WTC11 (cell line): Measurements from ENCODE around the gene EGLN2. TPM values are rescaled to one million over a fixed set of nuclear protein-coding genes. Genes with fewer than 3 reads are reported as not detected.

ENCODE experiments used
- ATAC-seq: fragments of 200-7000 bp; cut with Tn5 transposase; 2 replicates; pipeline ENCODE4 v1.10.0; 2021; ENCODE audit warnings: mild to moderate bottlenecking, moderate library complexity
- CTCF ChIA-PET: fragments of 300-600 bp; sonication (Branson Sonifier 250); formaldehyde crosslinking; loops from one replicate; lab custom pipeline; 2021; ENCODE audit warnings: antibody characterized with exemption; lab: Charles Lee
- POLR2A ChIA-PET: fragments of 350-600 bp; sonication (Branson Sonifier 250); formaldehyde crosslinking; loops from one replicate; lab custom pipeline; 2021; ENCODE audit warnings: antibody characterized with exemption; lab: Charles Lee
- DNase-seq: peaks from one replicate; pipeline ENCODE4 v3.0.0; 2021; ENCODE audit warnings: low spot score
- H3K27ac Mint-ChIP-seq: 2 replicates; pipeline ENCODE4 v1.8.0; 2021; ENCODE audit warnings: mixed read lengths
- H3K27me3 Mint-ChIP-seq: 2 replicates; pipeline ENCODE4 v1.8.0; 2021; ENCODE audit warnings: low read depth, mild to moderate bottlenecking, moderate library complexity, mixed read lengths
- H3K36me3 Mint-ChIP-seq: 2 replicates; pipeline ENCODE4 v1.8.0; 2021; ENCODE audit warnings: mixed read lengths
- H3K4me1 Mint-ChIP-seq: 2 replicates; pipeline ENCODE4 v1.8.0; 2022; ENCODE audit warnings: mixed read lengths
- H3K4me3 Mint-ChIP-seq: 2 replicates; pipeline ENCODE4 v1.8.0; 2021; ENCODE audit warnings: mild to moderate bottlenecking, moderate library complexity, mixed read lengths
- H3K9me3 Mint-ChIP-seq: 2 replicates; pipeline ENCODE4 v1.8.0; 2021; ENCODE audit warnings: mixed read lengths
- CREB1 ChIP-seq: sonication (generic); formaldehyde crosslinking; IDR thresholded peaks from 2 replicates; pipeline ENCODE4 v1.8.0; 2023; ENCODE audit warnings: mild to moderate bottlenecking, missing genetic modification reagents
- CREM ChIP-seq: sonication (generic); formaldehyde crosslinking; IDR thresholded peaks from 2 replicates; pipeline ENCODE4 v1.8.1; 2022; ENCODE audit warnings: mild to moderate bottlenecking, missing genetic modification reagents, moderate library complexity
- E2F4 ChIP-seq: sonication (generic); formaldehyde crosslinking; IDR thresholded peaks from 2 replicates; pipeline ENCODE4 v1.8.1; 2022; ENCODE audit warnings: low read depth, mild to moderate bottlenecking, moderate library complexity, missing genetic modification reagents, borderline replicate concordance
- FOXJ3 ChIP-seq: sonication (generic); formaldehyde crosslinking; IDR thresholded peaks from 2 replicates; pipeline ENCODE4 v1.9.0; 2021; ENCODE audit warnings: missing genetic modification reagents, mild to moderate bottlenecking, borderline replicate concordance
- GTF2I ChIP-seq: fragments of 250-450 bp; sonication (Bioruptor Pico); conservative IDR thresholded peaks from 2 replicates; pipeline ENCODE4 v1.4.0; 2021; ENCODE audit warnings: mild to moderate bottlenecking
- KAT7 ChIP-seq: sonication (generic); formaldehyde crosslinking; IDR thresholded peaks from 2 replicates; pipeline ENCODE4 v1.8.1; 2023; ENCODE audit warnings: missing genetic modification reagents, mild to moderate bottlenecking, borderline replicate concordance
- NFE2L1 ChIP-seq: sonication (generic); formaldehyde crosslinking; IDR thresholded peaks from 2 replicates; pipeline ENCODE4 v1.8.1; 2023; ENCODE audit warnings: missing genetic modification reagents
- RELA ChIP-seq: sonication (generic); formaldehyde crosslinking; IDR thresholded peaks from 2 replicates; pipeline ENCODE4 v1.8.1; 2022; ENCODE audit warnings: missing genetic modification reagents, mild to moderate bottlenecking, borderline replicate concordance
- TCF7 ChIP-seq: sonication (generic); formaldehyde crosslinking; IDR thresholded peaks from 2 replicates; pipeline ENCODE4 v1.8.0; 2022; ENCODE audit warnings: mild to moderate bottlenecking, low read depth, missing genetic modification reagents, moderate library complexity
- TP53 ChIP-seq: sonication (generic); formaldehyde crosslinking; IDR thresholded peaks from 2 replicates; pipeline ENCODE4 v1.8.1; 2023; ENCODE audit warnings: mild to moderate bottlenecking, missing genetic modification reagents
- ZNF416 ChIP-seq: fragments of 250-450 bp; sonication (Bioruptor Pico); IDR thresholded peaks from 2 replicates; pipeline ENCODE4 v1.9.0; 2021; ENCODE audit warnings: mild to moderate bottlenecking, inconsistent platforms
- ZNF671 ChIP-seq: fragments of 250-450 bp; sonication (Bioruptor Pico); IDR thresholded peaks from 2 replicates; pipeline ENCODE4 v1.8.0; 2021; ENCODE audit warnings: mild to moderate bottlenecking
- total RNA-seq: library from RNA; stranded (reverse); gene quantifications from 3 replicates; pipeline ENCODE4 v1.2.3, GENCODE V29; 2021
- TF ChIP-seq, protein P1 (sequence below): sonication (generic); formaldehyde crosslinking; conservative IDR thresholded peaks from 2 replicates; pipeline ENCODE4 v1.8.1; 2023; ENCODE audit warnings: mild to moderate bottlenecking, low read depth, missing genetic modification reagents, moderate library complexity
- TF ChIP-seq, protein P2 (sequence below): sonication (generic); formaldehyde crosslinking; IDR thresholded peaks from 2 replicates; pipeline ENCODE4 v1.8.1; 2022; ENCODE audit warnings: missing genetic modification reagents, borderline replicate concordance
- TF ChIP-seq, protein P3 (sequence below): fragments of 250-450 bp; sonication (Bioruptor Pico); conservative IDR thresholded peaks from 2 replicates; pipeline ENCODE4 v1.9.0; 2021; ENCODE audit warnings: mild to moderate bottlenecking
- TF ChIP-seq, protein P4 (sequence below): sonication (generic); formaldehyde crosslinking; IDR thresholded peaks from 2 replicates; pipeline ENCODE4 v1.8.1; 2023; ENCODE audit warnings: mild to moderate bottlenecking, missing genetic modification reagents, borderline replicate concordance
- TF ChIP-seq, protein P5 (sequence below): sonication (generic); formaldehyde crosslinking; IDR thresholded peaks from 2 replicates; pipeline ENCODE4 v1.8.0; 2023; ENCODE audit warnings: mild to moderate bottlenecking, missing genetic modification reagents
- TF ChIP-seq, protein P6 (sequence below): fragments of 250-450 bp; sonication (Bioruptor Pico); IDR thresholded peaks from 2 replicates; pipeline ENCODE4 v1.9.0; 2021; ENCODE audit warnings: moderate library complexity, mild to moderate bottlenecking, inconsistent platforms, borderline replicate concordance

The EGLN2 gene
- total RNA-seq, 1 experiment from 2014 or later = 102 TPM

DNA sequence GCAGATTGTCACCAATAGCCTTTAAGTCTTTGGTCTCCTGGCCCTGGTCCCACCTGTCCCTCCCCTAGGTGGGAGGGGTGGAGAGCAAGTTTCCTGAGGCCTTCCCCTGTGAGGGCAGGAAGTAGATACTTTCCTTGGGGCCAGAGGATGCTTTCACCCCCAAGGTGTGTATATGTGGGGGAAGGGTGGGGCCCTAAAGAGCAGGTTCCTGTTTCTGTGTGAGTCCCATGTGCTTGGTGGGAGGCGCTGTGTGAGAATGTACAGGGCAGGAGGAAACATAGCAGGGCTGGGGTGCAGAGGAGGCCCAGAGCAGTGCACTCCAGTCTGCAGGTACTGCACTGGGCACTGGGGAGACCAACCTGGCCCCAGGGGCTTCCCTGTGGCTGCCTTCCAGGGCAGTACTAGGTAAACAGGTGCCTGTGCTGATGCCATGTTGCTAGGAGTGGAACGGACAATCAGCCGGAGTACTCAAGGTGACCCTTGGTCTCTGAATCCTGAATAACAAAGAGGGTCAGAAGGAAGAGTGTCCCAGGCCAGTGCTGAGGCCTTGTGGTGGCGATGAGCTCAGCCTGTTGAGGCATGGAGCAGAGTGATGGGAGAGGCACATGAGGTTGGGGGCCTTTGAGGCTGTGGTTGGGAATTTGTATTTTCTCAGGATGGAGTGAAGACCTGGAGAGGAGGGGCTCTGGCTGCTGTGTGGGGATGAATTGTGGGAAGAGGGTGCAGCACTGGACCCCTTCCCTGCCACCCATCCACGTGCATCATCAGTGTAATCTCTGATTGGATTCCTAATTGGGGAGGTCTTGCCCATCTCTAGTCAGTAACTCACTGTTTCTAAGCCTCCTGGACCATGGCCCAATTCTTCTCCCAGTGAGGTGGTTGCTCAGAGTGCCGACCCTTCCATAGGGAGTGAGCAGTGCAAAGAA, 5.1 kb downstream of the EGLN2 start:
- DNase-seq (no peak), ATAC-seq (no peak)
- Mint-ChIP-seq H3K27ac (peak overlapping the region; percentile 95), H3K36me3 (peaks cover 20% of the 10 kb centered on the region), H3K9me3 (no peaks in the 10 kb centered on the region), H3K4me3 (peak overlapping the region; percentile 22), H3K27me3 (no peaks in the 10 kb centered on the region; the same call in 1 of the 2 replicates), H3K4me1 (peaks cover 74% of the 10 kb centered on the region)
- TF ChIP-seq TCF7 (CRISPR knock-in tag) = no peak
- no peak for TF ChIP-seq FOXJ3 (CRISPR knock-in tag)
- TF ChIP-seq ZNF671 (CRISPR knock-in tag) = no peak
- no peak for TF ChIP-seq TP53
- no peak for TF ChIP-seq GTF2I (CRISPR knock-in tag)
- no peak for TF ChIP-seq E2F4 (CRISPR knock-in tag)
- TF ChIP-seq CREB1 (CRISPR knock-in tag) = no peak
- TF ChIP-seq, protein P1, sequence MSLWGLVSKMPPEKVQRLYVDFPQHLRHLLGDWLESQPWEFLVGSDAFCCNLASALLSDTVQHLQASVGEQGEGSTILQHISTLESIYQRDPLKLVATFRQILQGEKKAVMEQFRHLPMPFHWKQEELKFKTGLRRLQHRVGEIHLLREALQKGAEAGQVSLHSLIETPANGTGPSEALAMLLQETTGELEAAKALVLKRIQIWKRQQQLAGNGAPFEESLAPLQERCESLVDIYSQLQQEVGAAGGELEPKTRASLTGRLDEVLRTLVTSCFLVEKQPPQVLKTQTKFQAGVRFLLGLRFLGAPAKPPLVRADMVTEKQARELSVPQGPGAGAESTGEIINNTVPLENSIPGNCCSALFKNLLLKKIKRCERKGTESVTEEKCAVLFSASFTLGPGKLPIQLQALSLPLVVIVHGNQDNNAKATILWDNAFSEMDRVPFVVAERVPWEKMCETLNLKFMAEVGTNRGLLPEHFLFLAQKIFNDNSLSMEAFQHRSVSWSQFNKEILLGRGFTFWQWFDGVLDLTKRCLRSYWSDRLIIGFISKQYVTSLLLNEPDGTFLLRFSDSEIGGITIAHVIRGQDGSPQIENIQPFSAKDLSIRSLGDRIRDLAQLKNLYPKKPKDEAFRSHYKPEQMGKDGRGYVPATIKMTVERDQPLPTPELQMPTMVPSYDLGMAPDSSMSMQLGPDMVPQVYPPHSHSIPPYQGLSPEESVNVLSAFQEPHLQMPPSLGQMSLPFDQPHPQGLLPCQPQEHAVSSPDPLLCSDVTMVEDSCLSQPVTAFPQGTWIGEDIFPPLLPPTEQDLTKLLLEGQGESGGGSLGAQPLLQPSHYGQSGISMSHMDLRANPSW (CRISPR knock-in tag) = no peak
- TF ChIP-seq, protein P2, sequence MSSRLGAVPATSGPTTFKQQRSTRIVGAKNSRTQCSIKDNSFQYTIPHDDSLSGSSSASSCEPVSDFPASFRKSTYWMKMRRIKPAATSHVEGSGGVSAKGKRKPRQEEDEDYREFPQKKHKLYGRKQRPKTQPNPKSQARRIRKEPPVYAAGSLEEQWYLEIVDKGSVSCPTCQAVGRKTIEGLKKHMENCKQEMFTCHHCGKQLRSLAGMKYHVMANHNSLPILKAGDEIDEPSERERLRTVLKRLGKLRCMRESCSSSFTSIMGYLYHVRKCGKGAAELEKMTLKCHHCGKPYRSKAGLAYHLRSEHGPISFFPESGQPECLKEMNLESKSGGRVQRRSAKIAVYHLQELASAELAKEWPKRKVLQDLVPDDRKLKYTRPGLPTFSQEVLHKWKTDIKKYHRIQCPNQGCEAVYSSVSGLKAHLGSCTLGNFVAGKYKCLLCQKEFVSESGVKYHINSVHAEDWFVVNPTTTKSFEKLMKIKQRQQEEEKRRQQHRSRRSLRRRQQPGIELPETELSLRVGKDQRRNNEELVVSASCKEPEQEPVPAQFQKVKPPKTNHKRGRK (CRISPR knock-in tag) = no peak
- TF ChIP-seq, protein P3, sequence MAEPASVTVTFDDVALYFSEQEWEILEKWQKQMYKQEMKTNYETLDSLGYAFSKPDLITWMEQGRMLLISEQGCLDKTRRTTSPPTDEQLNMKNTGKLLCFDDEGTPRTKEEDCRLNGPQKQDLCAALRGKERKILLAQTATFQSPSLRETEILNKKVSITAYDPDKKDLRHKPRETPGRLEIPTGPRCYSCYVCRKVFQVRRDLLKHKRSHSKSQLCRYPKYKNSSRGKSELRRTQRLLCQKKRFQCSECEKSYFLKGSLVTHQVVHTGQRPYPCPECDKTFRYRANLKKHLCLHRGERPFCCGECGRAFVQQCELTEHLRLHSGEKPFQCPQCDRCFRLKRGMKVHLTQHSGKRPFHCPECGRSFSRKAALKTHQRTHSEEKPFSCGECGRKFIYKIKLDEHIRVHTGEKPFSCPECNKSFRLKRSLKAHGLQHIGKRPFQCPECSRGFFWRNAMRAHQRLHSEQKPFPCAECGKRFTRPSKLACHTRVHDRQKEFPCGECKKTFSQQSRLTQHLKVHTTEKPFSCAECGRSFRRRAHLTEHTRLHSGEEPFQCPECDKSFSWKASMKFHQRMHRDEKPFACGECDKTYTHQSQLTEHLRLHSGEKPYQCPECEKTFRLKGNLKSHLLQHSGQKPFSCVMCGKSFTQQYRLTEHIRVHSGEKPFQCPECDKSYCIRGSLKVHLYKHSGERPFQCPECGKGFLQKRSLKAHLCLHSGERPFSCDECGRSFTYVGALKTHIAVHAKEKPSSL = no peak
- TF ChIP-seq, protein P4, sequence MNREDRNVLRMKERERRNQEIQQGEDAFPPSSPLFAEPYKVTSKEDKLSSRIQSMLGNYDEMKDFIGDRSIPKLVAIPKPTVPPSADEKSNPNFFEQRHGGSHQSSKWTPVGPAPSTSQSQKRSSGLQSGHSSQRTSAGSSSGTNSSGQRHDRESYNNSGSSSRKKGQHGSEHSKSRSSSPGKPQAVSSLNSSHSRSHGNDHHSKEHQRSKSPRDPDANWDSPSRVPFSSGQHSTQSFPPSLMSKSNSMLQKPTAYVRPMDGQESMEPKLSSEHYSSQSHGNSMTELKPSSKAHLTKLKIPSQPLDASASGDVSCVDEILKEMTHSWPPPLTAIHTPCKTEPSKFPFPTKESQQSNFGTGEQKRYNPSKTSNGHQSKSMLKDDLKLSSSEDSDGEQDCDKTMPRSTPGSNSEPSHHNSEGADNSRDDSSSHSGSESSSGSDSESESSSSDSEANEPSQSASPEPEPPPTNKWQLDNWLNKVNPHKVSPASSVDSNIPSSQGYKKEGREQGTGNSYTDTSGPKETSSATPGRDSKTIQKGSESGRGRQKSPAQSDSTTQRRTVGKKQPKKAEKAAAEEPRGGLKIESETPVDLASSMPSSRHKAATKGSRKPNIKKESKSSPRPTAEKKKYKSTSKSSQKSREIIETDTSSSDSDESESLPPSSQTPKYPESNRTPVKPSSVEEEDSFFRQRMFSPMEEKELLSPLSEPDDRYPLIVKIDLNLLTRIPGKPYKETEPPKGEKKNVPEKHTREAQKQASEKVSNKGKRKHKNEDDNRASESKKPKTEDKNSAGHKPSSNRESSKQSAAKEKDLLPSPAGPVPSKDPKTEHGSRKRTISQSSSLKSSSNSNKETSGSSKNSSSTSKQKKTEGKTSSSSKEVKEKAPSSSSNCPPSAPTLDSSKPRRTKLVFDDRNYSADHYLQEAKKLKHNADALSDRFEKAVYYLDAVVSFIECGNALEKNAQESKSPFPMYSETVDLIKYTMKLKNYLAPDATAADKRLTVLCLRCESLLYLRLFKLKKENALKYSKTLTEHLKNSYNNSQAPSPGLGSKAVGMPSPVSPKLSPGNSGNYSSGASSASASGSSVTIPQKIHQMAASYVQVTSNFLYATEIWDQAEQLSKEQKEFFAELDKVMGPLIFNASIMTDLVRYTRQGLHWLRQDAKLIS (CRISPR knock-in tag) = no peak
- TF ChIP-seq, protein P5, sequence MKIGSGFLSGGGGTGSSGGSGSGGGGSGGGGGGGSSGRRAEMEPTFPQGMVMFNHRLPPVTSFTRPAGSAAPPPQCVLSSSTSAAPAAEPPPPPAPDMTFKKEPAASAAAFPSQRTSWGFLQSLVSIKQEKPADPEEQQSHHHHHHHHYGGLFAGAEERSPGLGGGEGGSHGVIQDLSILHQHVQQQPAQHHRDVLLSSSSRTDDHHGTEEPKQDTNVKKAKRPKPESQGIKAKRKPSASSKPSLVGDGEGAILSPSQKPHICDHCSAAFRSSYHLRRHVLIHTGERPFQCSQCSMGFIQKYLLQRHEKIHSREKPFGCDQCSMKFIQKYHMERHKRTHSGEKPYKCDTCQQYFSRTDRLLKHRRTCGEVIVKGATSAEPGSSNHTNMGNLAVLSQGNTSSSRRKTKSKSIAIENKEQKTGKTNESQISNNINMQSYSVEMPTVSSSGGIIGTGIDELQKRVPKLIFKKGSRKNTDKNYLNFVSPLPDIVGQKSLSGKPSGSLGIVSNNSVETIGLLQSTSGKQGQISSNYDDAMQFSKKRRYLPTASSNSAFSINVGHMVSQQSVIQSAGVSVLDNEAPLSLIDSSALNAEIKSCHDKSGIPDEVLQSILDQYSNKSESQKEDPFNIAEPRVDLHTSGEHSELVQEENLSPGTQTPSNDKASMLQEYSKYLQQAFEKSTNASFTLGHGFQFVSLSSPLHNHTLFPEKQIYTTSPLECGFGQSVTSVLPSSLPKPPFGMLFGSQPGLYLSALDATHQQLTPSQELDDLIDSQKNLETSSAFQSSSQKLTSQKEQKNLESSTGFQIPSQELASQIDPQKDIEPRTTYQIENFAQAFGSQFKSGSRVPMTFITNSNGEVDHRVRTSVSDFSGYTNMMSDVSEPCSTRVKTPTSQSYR (CRISPR knock-in tag) = no peak
- TF ChIP-seq ZNF416 (CRISPR knock-in tag) = no peak
- no peak for TF ChIP-seq NFE2L1 (CRISPR knock-in tag)
- TF ChIP-seq KAT7 (CRISPR knock-in tag) = no peak
- TF ChIP-seq RELA (CRISPR knock-in tag) = no peak
- TF ChIP-seq CREM = no peak
- TF ChIP-seq, protein P6, sequence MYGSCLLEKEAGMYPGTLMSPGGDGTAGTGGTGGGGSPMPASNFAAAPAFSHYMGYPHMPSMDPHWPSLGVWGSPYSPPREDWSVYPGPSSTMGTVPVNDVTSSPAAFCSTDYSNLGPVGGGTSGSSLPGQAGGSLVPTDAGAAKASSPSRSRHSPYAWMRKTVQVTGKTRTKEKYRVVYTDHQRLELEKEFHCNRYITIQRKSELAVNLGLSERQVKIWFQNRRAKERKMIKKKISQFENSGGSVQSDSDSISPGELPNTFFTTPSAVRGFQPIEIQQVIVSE (CRISPR knock-in tag) = no peak
- ChIA-PET POLR2A (interaction anchor here (0.7 to 3.6 kb wide), 3 partner anchors 26 to 87 kb away, joined by 3 to 25 read pairs (median 3); partner anchors contain the start of genes COQ8B, ITPKC and RAB4B), CTCF (interaction anchor here (0.6 to 4.8 kb wide), 3 partner anchors 15 to 142 kb away, joined by 3 to 71 read pairs (median 13); partner anchors contain the start of genes MIA and RAB4B)
